ENCODE results near the gene AATF. TPM values are rescaled to one million over a fixed set of nuclear protein-coding genes. Genes with fewer than 3 reads are reported as not detected.
"Not testable (repeated sequence)": the region's sequence is repeated elsewhere in the genome, so short reads cannot be mapped to it uniquely, and the experiment has no call there.

AATF gene
- total RNA-seq, 1 experiment from 2014 or later = 45.1 TPM

GRCh38 chr17:37066322-37067255 is 117.8 kb downstream of the AATF start:
- H3K27me3 ChIP-seq (ENCODE audit: low read length) = no peaks in the 10 kb centered on the region
- DNase-seq = no peak
- H3K27ac ChIP-seq (ENCODE audit: low read length) = no peak overlapping the region
- H3K36me3 ChIP-seq (ENCODE audit: insufficient read depth, low read length) = no peaks in the 10 kb centered on the region
- H3K9me2 ChIP-seq (replicated peaks; ENCODE audit: insufficient read depth, low read length) = no peaks in the 10 kb centered on the region
- no peak overlapping the region for H3K4me3 ChIP-seq (ENCODE audit: low read length)
- no peak overlapping the region for H3K4me2 ChIP-seq (ENCODE audit: low read depth, low read length, poor library complexity, severe bottlenecking)
- H3K9me3 ChIP-seq (ENCODE audit: low read length) = no peaks in the 10 kb centered on the region
- no peak overlapping the region for H2AFZ ChIP-seq (ENCODE audit: low read length)
- H3K79me2 ChIP-seq (ENCODE audit: low read length) = no peaks in the 10 kb centered on the region
- no peaks in the 10 kb centered on the region for H4K20me1 ChIP-seq (ENCODE audit: insufficient read depth, low read depth, low read length)
- no peak overlapping the region for H3K9ac ChIP-seq (ENCODE audit: low read length)
- no peaks in the 10 kb centered on the region for H3K4me1 ChIP-seq (ENCODE audit: low read length)

GRCh38 chr17:37067555-37068111 is 118.9 kb downstream of the AATF start:
- H3K36me3 ChIP-seq (ENCODE audit: insufficient read depth, low read length) = no peaks in the 10 kb centered on the region
- no peak overlapping the region for H2AFZ ChIP-seq (ENCODE audit: low read length)
- no peaks in the 10 kb centered on the region for H3K4me1 ChIP-seq (ENCODE audit: low read length)
- no peaks in the 10 kb centered on the region for H3K9me3 ChIP-seq (ENCODE audit: low read length)
- H3K9ac ChIP-seq (ENCODE audit: low read length) = no peak overlapping the region
- H3K4me3 ChIP-seq (ENCODE audit: low read length) = no peak overlapping the region
- H4K20me1 ChIP-seq (ENCODE audit: insufficient read depth, low read depth, low read length) = no peaks in the 10 kb centered on the region
- H3K4me2 ChIP-seq (ENCODE audit: low read depth, low read length, poor library complexity, severe bottlenecking) = no peak overlapping the region
- no peaks in the 10 kb centered on the region for H3K9me2 ChIP-seq (replicated peaks; ENCODE audit: insufficient read depth, low read length)
- H3K27ac ChIP-seq (ENCODE audit: low read length) = no peak overlapping the region
- H3K79me2 ChIP-seq (ENCODE audit: low read length) = no peaks in the 10 kb centered on the region
- no peaks in the 10 kb centered on the region for H3K27me3 ChIP-seq (ENCODE audit: low read length)
- no peak for DNase-seq

GRCh38 chr17:37068266-37068665 is 119.5 kb downstream of the AATF start:
- H3K9me3 ChIP-seq (ENCODE audit: low read length) = no peaks in the 10 kb centered on the region
- no peak overlapping the region for H3K27ac ChIP-seq (ENCODE audit: low read length)
- no peaks in the 10 kb centered on the region for H3K79me2 ChIP-seq (ENCODE audit: low read length)
- H3K9ac ChIP-seq (ENCODE audit: low read length) = no peak overlapping the region
- H2AFZ ChIP-seq (ENCODE audit: low read length) = no peak overlapping the region
- H4K20me1 ChIP-seq (ENCODE audit: insufficient read depth, low read depth, low read length) = no peaks in the 10 kb centered on the region
- H3K4me1 ChIP-seq (ENCODE audit: low read length) = no peaks in the 10 kb centered on the region
- no peak for DNase-seq
- H3K4me2 ChIP-seq (ENCODE audit: low read depth, low read length, poor library complexity, severe bottlenecking) = no peak overlapping the region
- H3K9me2 ChIP-seq (replicated peaks; ENCODE audit: insufficient read depth, low read length) = no peaks in the 10 kb centered on the region
- no peaks in the 10 kb centered on the region for H3K27me3 ChIP-seq (ENCODE audit: low read length)
- no peaks in the 10 kb centered on the region for H3K36me3 ChIP-seq (ENCODE audit: insufficient read depth, low read length)
- H3K4me3 ChIP-seq (ENCODE audit: low read length) = no peak overlapping the region

- Histone ChIP-seq H3K27me3 (ENCODE audit: low read length) (no peaks in the 10 kb centered on the region), H3K79me2 (ENCODE audit: low read length) (no peaks in the 10 kb centered on the region), H3K27ac (ENCODE audit: low read length) (no peak overlapping the region), H3K4me1 (ENCODE audit: low read length) (no peaks in the 10 kb centered on the region), H2AFZ (ENCODE audit: low read length) (no peak overlapping the region), H3K9me2 (replicated peaks; ENCODE audit: insufficient read depth, low read length) (no peaks in the 10 kb centered on the region), H3K36me3 (ENCODE audit: insufficient read depth, low read length) (no peaks in the 10 kb centered on the region), H3K9me3 (ENCODE audit: low read length) (no peaks in the 10 kb centered on the region), H3K4me2 (ENCODE audit: low read depth, low read length, poor library complexity, severe bottlenecking) (no peak overlapping the region), H3K9ac (ENCODE audit: low read length) (no peak overlapping the region), H4K20me1 (ENCODE audit: insufficient read depth, low read depth, low read length) (no peaks in the 10 kb centered on the region), H3K4me3 (ENCODE audit: low read length) (no peak overlapping the region)
- DNase-seq = no peak
Observed at GRCh38 chr17:37069087-37069486, 120.3 kb downstream of the AATF start.

GRCh38 chr17:37073464-37073863 is 124.7 kb downstream of the AATF start:
- not testable (repeated sequence) for H3K9ac ChIP-seq (ENCODE audit: low read length); H3K27me3 ChIP-seq (ENCODE audit: low read length); H3K27ac ChIP-seq (ENCODE audit: low read length)

GRCh38 chr17:37079065-37079708 is 130.4 kb downstream of the AATF start:
- no peaks in the 10 kb centered on the region for H3K9me3 ChIP-seq (ENCODE audit: low read length)
- no peak overlapping the region for H3K4me3 ChIP-seq (ENCODE audit: low read length)
- no peak overlapping the region for H3K27ac ChIP-seq (ENCODE audit: low read length)
- no peaks in the 10 kb centered on the region for H3K4me1 ChIP-seq (ENCODE audit: low read length)
- H3K9me2 ChIP-seq (replicated peaks; ENCODE audit: insufficient read depth, low read length) = no peaks in the 10 kb centered on the region
- H3K4me2 ChIP-seq (ENCODE audit: low read depth, low read length, poor library complexity, severe bottlenecking) = no peak overlapping the region
- no peaks in the 10 kb centered on the region for H3K79me2 ChIP-seq (ENCODE audit: low read length)
- H3K9ac ChIP-seq (ENCODE audit: low read length) = no peak overlapping the region
- no peaks in the 10 kb centered on the region for H3K36me3 ChIP-seq (ENCODE audit: insufficient read depth, low read length)
- no peak overlapping the region for H2AFZ ChIP-seq (ENCODE audit: low read length)
- no peaks in the 10 kb centered on the region for H3K27me3 ChIP-seq (ENCODE audit: low read length)
- DNase-seq = no peak
- no peaks in the 10 kb centered on the region for H4K20me1 ChIP-seq (ENCODE audit: insufficient read depth, low read depth, low read length)

More at GRCh38 chr17:37073464-37073863, 124.7 kb downstream of the AATF start:
- not testable (repeated sequence) for H3K79me2 ChIP-seq (ENCODE audit: low read length); H3K9me2 ChIP-seq (replicated peaks; ENCODE audit: insufficient read depth, low read length); H3K36me3 ChIP-seq (ENCODE audit: insufficient read depth, low read length); H3K4me1 ChIP-seq (ENCODE audit: low read length); DNase-seq; H2AFZ ChIP-seq (ENCODE audit: low read length); H3K4me2 ChIP-seq (ENCODE audit: low read depth, low read length, poor library complexity, severe bottlenecking); H4K20me1 ChIP-seq (ENCODE audit: insufficient read depth, low read depth, low read length); H3K9me3 ChIP-seq (ENCODE audit: low read length); H3K4me3 ChIP-seq (ENCODE audit: low read length)

- no peak overlapping the region for H2AFZ ChIP-seq (ENCODE audit: low read length)
- no peaks in the 10 kb centered on the region for H3K4me1 ChIP-seq (ENCODE audit: low read length)
- H3K4me2 ChIP-seq (ENCODE audit: low read depth, low read length, poor library complexity, severe bottlenecking) = no peak overlapping the region
- DNase-seq = no peak
- no peaks in the 10 kb centered on the region for H3K79me2 ChIP-seq (ENCODE audit: low read length)
- no peak overlapping the region for H3K27ac ChIP-seq (ENCODE audit: low read length)
- no peaks in the 10 kb centered on the region for H3K9me3 ChIP-seq (ENCODE audit: low read length)
- no peak overlapping the region for H3K9ac ChIP-seq (ENCODE audit: low read length)
- no peak overlapping the region for H3K4me3 ChIP-seq (ENCODE audit: low read length)
- H3K36me3 ChIP-seq (ENCODE audit: insufficient read depth, low read length) = no peaks in the 10 kb centered on the region
- no peaks in the 10 kb centered on the region for H4K20me1 ChIP-seq (ENCODE audit: insufficient read depth, low read depth, low read length)
- H3K27me3 ChIP-seq (ENCODE audit: low read length) = no peaks in the 10 kb centered on the region
- no peaks in the 10 kb centered on the region for H3K9me2 ChIP-seq (replicated peaks; ENCODE audit: insufficient read depth, low read length)
Observed at GRCh38 chr17:37079735-37080134, 131.0 kb downstream of the AATF start.

GRCh38 chr17:37081287-37081686 is 132.5 kb downstream of the AATF start:
- Histone ChIP-seq H3K36me3 (ENCODE audit: insufficient read depth, low read length) (peaks cover 14% of the 10 kb centered on the region; the same call in 1 of the 2 replicates), H3K4me1 (ENCODE audit: low read length) (no peaks in the 10 kb centered on the region), H2AFZ (ENCODE audit: low read length) (no peak overlapping the region), H3K79me2 (ENCODE audit: low read length) (no peaks in the 10 kb centered on the region), H3K27me3 (ENCODE audit: low read length) (no peaks in the 10 kb centered on the region), H3K27ac (ENCODE audit: low read length) (no peak overlapping the region), H3K9me2 (replicated peaks; ENCODE audit: insufficient read depth, low read length) (no peaks in the 10 kb centered on the region), H3K4me3 (ENCODE audit: low read length) (no peak overlapping the region), H3K9me3 (ENCODE audit: low read length) (no peaks in the 10 kb centered on the region), H4K20me1 (ENCODE audit: insufficient read depth, low read depth, low read length) (no peaks in the 10 kb centered on the region), H3K4me2 (ENCODE audit: low read depth, low read length, poor library complexity, severe bottlenecking) (no peak overlapping the region), H3K9ac (ENCODE audit: low read length) (no peak overlapping the region)
- no peak for DNase-seq

Measured in Karpas-422 (cell line).